GM23338 (cell line): ENCODE measurements around the gene PRODH2. TPM values are rescaled to one million over a fixed set of nuclear protein-coding genes. Genes with fewer than 3 reads are reported as not detected.
A peak's percentile ranks its signal among the peaks of the same experiment; 100 is the strongest.

ENCODE experiments used
- ATAC-seq: fragments of 200-7000 bp; cut with Tn5 transposase; 3 replicates; pipeline ENCODE4 v1.9.1; 2020
- DNase-seq: peaks from one replicate; pipeline ENCODE4 v3.0.0-alpha.2; 2015; ENCODE audit warnings: low spot score
- H2AFZ ChIP-seq: fragments of 200-600 bp; sonication (generic); 2 replicates; pipeline ENCODE4 v1.8.0; 2016; ENCODE audit warnings: antibody characterized with exemption, mild to moderate bottlenecking, moderate library complexity
- H3F3A ChIP-seq: fragments of 200-600 bp; sonication (generic); replicated peaks from 2 replicates; pipeline ENCODE4 v1.8.0; 2017; ENCODE audit warnings: antibody characterized with exemption, mixed run types, low read depth
- H3K27ac ChIP-seq: fragments of 200-600 bp; sonication (generic); 2 replicates; pipeline ENCODE4 v1.6.1; 2016; ENCODE audit warnings: low read depth
- H3K27me3 ChIP-seq: fragments of 200-600 bp; sonication (generic); 2 replicates; pipeline ENCODE4 v1.8.0; 2016; ENCODE audit warnings: mild to moderate bottlenecking, mixed run types, moderate library complexity; ENCODE audit not compliant: insufficient read depth
- H3K36me3 ChIP-seq: fragments of 200-600 bp; sonication (generic); 2 replicates; pipeline ENCODE4 v1.8.0; 2016; ENCODE audit warnings: mild to moderate bottlenecking; ENCODE audit not compliant: insufficient read depth
- H3K4me1 ChIP-seq: fragments of 200-600 bp; sonication (generic); 2 replicates; pipeline ENCODE4 v1.8.0; 2016; ENCODE audit warnings: mild to moderate bottlenecking, moderate library complexity; ENCODE audit not compliant: insufficient read depth
- H3K4me2 ChIP-seq: fragments of 200-600 bp; sonication (generic); 2 replicates; pipeline ENCODE4 v1.7.1; 2017; ENCODE audit warnings: mixed run types
- H3K4me3 ChIP-seq: fragments of 200-600 bp; sonication (generic); 2 replicates; pipeline ENCODE4 v1.6.1; 2016; ENCODE audit warnings: mixed run types
- H3K79me2 ChIP-seq: fragments of 200-600 bp; sonication (generic); replicated peaks from 2 replicates; pipeline ENCODE4 v1.8.0; 2017; ENCODE audit warnings: mild to moderate bottlenecking; ENCODE audit not compliant: insufficient read depth
- H3K9me2 ChIP-seq: fragments of 200-600 bp; sonication (generic); 2 replicates; pipeline ENCODE4 v1.8.0; 2017; ENCODE audit not compliant: insufficient read depth
- H4K20me1 ChIP-seq: fragments of 200-600 bp; sonication (generic); replicated peaks from 2 replicates; pipeline ENCODE4 v1.8.0; 2017; ENCODE audit warnings: mild to moderate bottlenecking; ENCODE audit not compliant: insufficient read depth
- H3K27ac Mint-ChIP-seq: 2 replicates; pipeline ENCODE4 v1.8.0; 2020; ENCODE audit warnings: inconsistent platforms, mild to moderate bottlenecking, moderate library complexity, mixed read lengths
- H3K27me3 Mint-ChIP-seq: 3 replicates; pipeline ENCODE4 v1.8.0; 2022; ENCODE audit warnings: low read depth, mild to moderate bottlenecking, moderate library complexity, mixed read lengths, inconsistent platforms; ENCODE audit not compliant: insufficient read depth, poor library complexity
- H3K36me3 Mint-ChIP-seq: 3 replicates; pipeline ENCODE4 v1.8.0; 2021; ENCODE audit warnings: low read depth, mild to moderate bottlenecking, inconsistent platforms, moderate library complexity, mixed read lengths
- H3K4me1 Mint-ChIP-seq: 3 replicates; pipeline ENCODE4 v1.8.0; 2020; ENCODE audit warnings: mild to moderate bottlenecking, inconsistent platforms, mixed read lengths
- H3K4me3 Mint-ChIP-seq: 3 replicates; pipeline ENCODE4 v1.8.0; 2021; ENCODE audit warnings: moderate library complexity, mild to moderate bottlenecking, inconsistent platforms, mixed read lengths
- H3K9me3 Mint-ChIP-seq: 3 replicates; pipeline ENCODE4 v1.8.0; 2020; ENCODE audit warnings: moderate library complexity, mild to moderate bottlenecking, inconsistent platforms, mixed read lengths
- CTCF ChIP-seq, 2 experiments: fragments of 200-600 bp in 1 of 2; sonication (generic) in 1 of 2; conservative IDR thresholded peaks; 2 replicates each; pipeline versions ENCODE4 v1.5.1 to v1.6.1; 2016 to 2017; ENCODE audit warnings: antibody characterized with exemption in 2 of 2, low read depth in 2 of 2, mild to moderate bottlenecking in 2 of 2, moderate library complexity in 1 of 2
- ETS1 ChIP-seq: IDR thresholded peaks from 2 replicates; pipeline ENCODE4 v1.6.1; 2016; ENCODE audit warnings: antibody characterized with exemption
- REST ChIP-seq: IDR thresholded peaks from one replicate; pipeline ENCODE4 v1.6.1; 2018; ENCODE audit warnings: antibody characterized with exemption; ENCODE audit not compliant: unreplicated experiment
- polyA plus RNA-seq: library from polyadenylated mRNA; unstranded; fragments of >200 nt; fragmentation: Nextera tagmentation; extraction: Ambion mirVana; gene quantifications from 2 replicates; pipeline ENCODE4 v1.2.1, GENCODE V29; 2016
- total RNA-seq: library from RNA; depleted of rRNA; stranded (reverse); fragments of >200 nt; shearing (Covaris generic); gene quantifications from 2 replicates; pipeline ENCODE4 v1.2.3, GENCODE V29; 2014

Gene PRODH2
- total and polyA plus RNA-seq, 2 experiments from 2014 or later, result not detected

GRCh38 chr19:35787227-35787799 is 25.3 kb downstream of the PRODH2 start:
- Histone ChIP-seq H3K4me3 (no peak overlapping the region), H3K4me1 (peaks cover 5% of the 10 kb centered on the region; the same call in 1 of the 2 replicates), H2AFZ (no peak overlapping the region), H3F3A (0 out of 2 replicates have a peak, but pooled peaks cover 4% of the 10 kb centered on the region), H3K27ac (no peak overlapping the region), H3K36me3 (no peaks in the 10 kb centered on the region), H4K20me1 (no peaks in the 10 kb centered on the region), H3K9me2 (no peaks in the 10 kb centered on the region), H3K4me2 (no peak overlapping the region), H3K79me2 (no peaks in the 10 kb centered on the region), H3K27me3 (no peaks in the 10 kb centered on the region)
- ATAC-seq (no peak), DNase-seq (no peak)
- peaks cover 26% of the 10 kb centered on the region for H3K4me1 Mint-ChIP-seq
- H3K4me3 Mint-ChIP-seq, result no peak overlapping the region
- no peak overlapping the region for H3K27ac Mint-ChIP-seq
- H3K36me3 Mint-ChIP-seq, result peaks cover 6% of the 10 kb centered on the region; the same call in 1 of the 3 replicates
- H3K27me3 Mint-ChIP-seq, result peaks cover 25% of the 10 kb centered on the region
- TF ChIP-seq CTCF (conservative IDR thresholded peaks at IDR 0.05; ENCODE audit: low read depth in 2 of 2), result no peak
- no peaks in the 10 kb centered on the region for H3K9me3 Mint-ChIP-seq

- H3K27ac Mint-ChIP-seq, result no peak overlapping the region
- Histone ChIP-seq H3K36me3 (no peaks in the 10 kb centered on the region), H3K27ac (no peak overlapping the region), H3K79me2 (no peaks in the 10 kb centered on the region), H3K4me3 (no peak overlapping the region), H3K4me2 (no peak overlapping the region), H3F3A (0 out of 2 replicates have a peak, but pooled peaks cover 4% of the 10 kb centered on the region), H3K4me1 (peaks cover 9% of the 10 kb centered on the region), H2AFZ (no peak overlapping the region), H3K9me2 (no peaks in the 10 kb centered on the region), H4K20me1 (no peaks in the 10 kb centered on the region), H3K27me3 (no peaks in the 10 kb centered on the region)
- no peak for DNase-seq
- no peaks in the 10 kb centered on the region for H3K9me3 Mint-ChIP-seq
- peaks cover 29% of the 10 kb centered on the region for H3K4me1 Mint-ChIP-seq
- peaks cover 25% of the 10 kb centered on the region for H3K27me3 Mint-ChIP-seq
- peak overlapping the region; percentile 59; the same call in 2 of the 3 replicates for H3K4me3 Mint-ChIP-seq
- ATAC-seq, result no peak
- peaks cover 6% of the 10 kb centered on the region; the same call in 1 of the 3 replicates for H3K36me3 Mint-ChIP-seq
- TF ChIP-seq ETS1 (no peak), REST (no peak), CTCF (conservative IDR thresholded peaks at IDR 0.05; ENCODE audit: low read depth in 2 of 2) (no peak)
Measured at GRCh38 chr19:35786299-35787160, 26.1 kb downstream of the PRODH2 start.
